Measurements from ENCODE around the gene TMC6.
A peak's percentile ranks its signal among the peaks of the same experiment; 100 is the strongest.

DNA sequence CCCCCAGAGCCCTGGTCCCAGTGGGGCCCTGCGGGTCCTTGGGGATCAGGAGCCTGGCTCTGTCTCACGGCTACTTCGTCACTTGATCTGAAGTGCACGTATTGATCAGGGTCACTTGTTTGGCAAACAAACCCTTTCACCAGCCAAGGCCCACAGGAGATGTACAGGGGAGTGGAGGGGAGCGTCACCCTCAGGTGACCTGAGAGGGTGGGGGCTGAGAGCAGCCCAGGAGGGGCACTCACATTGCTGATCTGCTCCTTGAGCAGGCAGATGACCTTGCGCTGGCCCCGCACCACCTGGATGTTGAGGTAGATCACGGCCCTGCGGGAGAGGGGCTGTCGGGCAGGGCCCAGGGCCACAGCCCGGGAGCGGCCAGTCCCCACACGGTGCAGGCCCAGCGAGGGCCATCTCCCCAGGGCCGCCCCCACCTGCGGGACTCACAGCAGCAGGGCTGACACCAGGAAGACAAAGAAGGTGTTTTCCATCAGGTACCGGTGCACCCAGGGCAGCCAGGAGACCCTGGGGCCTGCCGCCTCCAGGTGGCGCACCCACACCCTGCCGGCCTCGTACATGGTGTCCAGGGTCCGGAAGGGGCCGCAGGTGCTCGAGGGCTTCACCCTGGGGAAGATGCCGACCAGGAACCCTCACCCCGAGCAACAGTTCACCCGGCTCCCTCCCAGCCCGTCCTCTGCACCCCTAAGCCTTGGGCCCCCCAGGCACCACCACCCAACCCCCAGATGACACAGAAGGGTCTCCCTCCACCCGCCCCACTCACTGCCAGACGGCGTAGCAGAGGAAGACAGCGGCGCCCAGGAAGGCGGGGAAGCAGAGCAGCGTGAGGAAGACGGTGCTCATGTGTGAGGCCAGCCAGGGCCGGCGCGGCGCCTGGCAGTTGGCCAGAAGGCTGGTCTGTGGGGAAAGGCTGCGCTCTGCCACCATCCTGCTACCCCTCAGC lies 11.3 kb downstream of the TMC6 start:
- TF ChIP-seq, protein P1, sequence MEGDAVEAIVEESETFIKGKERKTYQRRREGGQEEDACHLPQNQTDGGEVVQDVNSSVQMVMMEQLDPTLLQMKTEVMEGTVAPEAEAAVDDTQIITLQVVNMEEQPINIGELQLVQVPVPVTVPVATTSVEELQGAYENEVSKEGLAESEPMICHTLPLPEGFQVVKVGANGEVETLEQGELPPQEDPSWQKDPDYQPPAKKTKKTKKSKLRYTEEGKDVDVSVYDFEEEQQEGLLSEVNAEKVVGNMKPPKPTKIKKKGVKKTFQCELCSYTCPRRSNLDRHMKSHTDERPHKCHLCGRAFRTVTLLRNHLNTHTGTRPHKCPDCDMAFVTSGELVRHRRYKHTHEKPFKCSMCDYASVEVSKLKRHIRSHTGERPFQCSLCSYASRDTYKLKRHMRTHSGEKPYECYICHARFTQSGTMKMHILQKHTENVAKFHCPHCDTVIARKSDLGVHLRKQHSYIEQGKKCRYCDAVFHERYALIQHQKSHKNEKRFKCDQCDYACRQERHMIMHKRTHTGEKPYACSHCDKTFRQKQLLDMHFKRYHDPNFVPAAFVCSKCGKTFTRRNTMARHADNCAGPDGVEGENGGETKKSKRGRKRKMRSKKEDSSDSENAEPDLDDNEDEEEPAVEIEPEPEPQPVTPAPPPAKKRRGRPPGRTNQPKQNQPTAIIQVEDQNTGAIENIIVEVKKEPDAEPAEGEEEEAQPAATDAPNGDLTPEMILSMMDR (conservative IDR thresholded peaks at IDR 0.05; ENCODE audit: low read length), result peak; percentile 82
- TF ChIP-seq EZH2phosphoT487 (IDR thresholded peaks at IDR 0.05; ENCODE audit: borderline replicate concordance, low read depth, low read length), result no peak

All from OCI-LY7 (cell line).